Motor neuron (in vitro differentiated cells): ENCODE results near the gene PRRG3. TPM values are rescaled to one million over a fixed set of nuclear protein-coding genes. Genes with fewer than 3 reads are reported as not detected.

Experiments
- ATAC-seq, 8 experiments: fragments of 200-7000 bp; cut with Tn5 transposase; replicated peaks in 6 of 8; 2 replicates each; pipeline ENCODE4 v1.8.0; 2021; ENCODE audit warnings: mild to moderate bottlenecking in 8 of 8, moderate library complexity in 8 of 8
- H3K27ac ChIP-seq, 2 donors: fragments of 250-450 bp; sonication (Bioruptor Pico); 2 replicates each; pipeline ENCODE4 v1.9.0; 2021; ENCODE audit warnings: antibody characterized with exemption in 2 of 2, mild to moderate bottlenecking in 2 of 2, moderate library complexity in 1 of 2
- H3K4me1 ChIP-seq, 2 donors: fragments of 250-450 bp; sonication (Bioruptor Pico); replicated peaks in 1 of 2; 2 replicates each; pipeline ENCODE4 v1.6.1; 2021; ENCODE audit warnings: antibody characterized with exemption in 2 of 2, mild to moderate bottlenecking in 2 of 2, moderate library complexity in 1 of 2
- H3K4me3 ChIP-seq, 5 donors: fragments of 250-450 bp; sonication (Bioruptor Pico); 2 replicates each; pipeline ENCODE4 v1.9.0; 2021; ENCODE audit warnings: antibody characterized with exemption in 5 of 5, mild to moderate bottlenecking in 5 of 5, moderate library complexity in 4 of 5
- WGBS, 10 experiments: fragments of 450-650 bp; shearing (Covaris generic); methylation state at CpG; one replicate each; pipeline ENCODE4 v1.0.0; 2022; 5-methylcytosine and 5-hydroxymethylcytosine counted together
- in situ Hi-C, 9 experiments: fragments of 400-800 bp; cut with MboI; loops; one replicate each; pipeline ENCODE4 v1.15.0; 2021; ENCODE audit warnings: low sequenced_read_pairs in 9 of 9, low pct_unique_long_range_greater_than_20kb in 2 of 9; ENCODE audit not compliant: unreplicated experiment in 9 of 9
- total RNA-seq, 8 experiments: library from RNA; unstranded; fragments of 300-600 nt; gene quantifications; 2 replicates each; pipeline versions ENCODE4 v1.2.3 to v1.2.4, GENCODE V29; 2022

The PRRG3 gene
- total RNA-seq, 8 experiments from 2014 or later, result 0.27 to 2.3 (median 1.5) TPM

DNA sequence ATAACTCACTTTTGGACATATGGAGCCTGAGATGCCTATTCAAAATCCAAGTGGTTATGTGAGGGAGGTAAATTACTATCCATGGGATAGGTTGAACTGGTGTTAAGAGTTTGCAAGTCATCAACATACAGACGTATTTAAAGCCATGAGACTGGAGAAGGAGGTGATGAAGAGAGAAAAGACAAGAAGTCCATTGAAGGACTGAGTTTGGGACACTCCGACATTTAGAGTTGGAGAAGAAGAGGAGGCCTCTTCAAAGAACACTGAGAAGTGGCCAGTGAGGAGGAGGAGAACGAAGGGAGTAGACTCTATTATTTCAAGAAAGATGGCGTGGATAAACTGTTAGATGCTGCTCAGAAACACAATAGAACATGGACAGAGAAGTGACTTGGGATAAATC, 39.2 kb downstream of the PRRG3 start, which contains the start of gene CNGA2:
CNGA2 (plus strand) TSS at position 301 of the 400 bp plus-strand sequence. CDS start 3,738 bp downstream, outside the sequence.
- in situ Hi-C loops, result loop anchor here in 2 of 9 experiments (25.0 kb wide), 1 partner anchor 903 kb away; the partner anchor contains the start of gene GABRQ (in 2 of the 2)
- no peaks in the 10 kb centered on the region for H3K4me1 ChIP-seq
- no peak for ATAC-seq
- no peak within 1 kb of the TSS for H3K27ac ChIP-seq
- 18 to 83% (median 53%) methylated on average over 1 to 3 of the region's 4 CpGs; no CpG with 5 or more reads in 7 of the 10 experiments for WGBS, 10 experiments
- H3K4me3 ChIP-seq, result no peak within 1 kb of the TSS

DNA sequence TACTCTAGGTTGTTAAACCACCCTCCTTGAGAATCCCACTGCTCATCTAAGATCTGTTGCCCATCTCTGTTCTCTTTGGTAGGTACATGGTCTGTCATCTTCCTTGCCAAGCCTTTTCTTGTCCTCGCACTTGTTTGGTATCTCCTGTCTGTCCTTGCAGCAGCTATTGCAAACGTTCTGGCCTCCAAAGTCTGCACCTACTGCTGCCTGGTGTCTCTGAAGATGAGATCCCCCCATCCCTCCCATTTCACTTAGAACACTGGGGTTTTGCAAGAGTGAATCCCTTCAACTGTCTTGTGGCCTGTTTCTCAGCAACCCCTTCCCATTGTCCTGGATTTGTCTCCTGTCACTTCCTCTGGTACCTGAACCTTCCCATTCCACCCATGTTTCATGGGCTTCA, 40.0 kb downstream of the PRRG3 start:
- Histone ChIP-seq H3K4me3 (no peak overlapping the region), H3K27ac (no peak overlapping the region), H3K4me1 (no peaks in the 10 kb centered on the region)
- WGBS, 10 experiments, result 17 to 63% methylated on average over 1 to 2 of the region's 2 CpGs; no CpG with 5 or more reads in 8 of the 10 experiments
- no peak for ATAC-seq
- in situ Hi-C loops, result loop anchor here in 2 of 9 experiments (25.0 kb wide), 1 partner anchor 902 kb away; the partner anchor contains the start of gene GABRQ (in 2 of the 2)

GRCh38 chrX:151736685-151737084, 41.4 kb downstream of the PRRG3 start:
- no peaks in the 10 kb centered on the region for H3K4me1 ChIP-seq
- in situ Hi-C loops, result loop anchor here in 2 of 9 experiments (25.0 kb wide), 1 partner anchor 901 kb away; the partner anchor contains the start of gene GABRQ (in 2 of the 2)
- no peak overlapping the region for H3K27ac ChIP-seq
- no peak overlapping the region for H3K4me3 ChIP-seq
- 68% methylated on average over 3 of the region's 6 CpGs; no CpG with 5 or more reads in 9 of the 10 experiments for WGBS, 10 experiments
- no peak for ATAC-seq

GRCh38 chrX:151737494-151737893, 42.2 kb downstream of the PRRG3 start:
- 20 to 100% (median 83%) methylated on average over 1 of the region's 5 CpGs; no CpG with 5 or more reads in 5 of the 10 experiments for WGBS, 10 experiments
- Histone ChIP-seq H3K4me3 (no peak overlapping the region), H3K27ac (no peak overlapping the region), H3K4me1 (no peaks in the 10 kb centered on the region)
- no peak for ATAC-seq
- in situ Hi-C loops, result loop anchor here in 2 of 9 experiments (25.0 kb wide), 1 partner anchor 900 kb away; the partner anchor contains the start of gene GABRQ (in 2 of the 2)

- H3K27ac ChIP-seq, result no peak overlapping the region
- in situ Hi-C loops, result loop anchor here in 2 of 9 experiments (25.0 kb wide), 1 partner anchor 899 kb away; the partner anchor contains the start of gene GABRQ (in 2 of the 2)
- ATAC-seq, result no peak
- 55% methylated on average over 2 of the region's 7 CpGs; no CpG with 5 or more reads in 9 of the 10 experiments for WGBS, 10 experiments
- H3K4me3 ChIP-seq, result no peak overlapping the region
- H3K4me1 ChIP-seq, result no peaks in the 10 kb centered on the region
Observed at GRCh38 chrX:151738751-151739150, 43.5 kb downstream of the PRRG3 start.

DNA sequence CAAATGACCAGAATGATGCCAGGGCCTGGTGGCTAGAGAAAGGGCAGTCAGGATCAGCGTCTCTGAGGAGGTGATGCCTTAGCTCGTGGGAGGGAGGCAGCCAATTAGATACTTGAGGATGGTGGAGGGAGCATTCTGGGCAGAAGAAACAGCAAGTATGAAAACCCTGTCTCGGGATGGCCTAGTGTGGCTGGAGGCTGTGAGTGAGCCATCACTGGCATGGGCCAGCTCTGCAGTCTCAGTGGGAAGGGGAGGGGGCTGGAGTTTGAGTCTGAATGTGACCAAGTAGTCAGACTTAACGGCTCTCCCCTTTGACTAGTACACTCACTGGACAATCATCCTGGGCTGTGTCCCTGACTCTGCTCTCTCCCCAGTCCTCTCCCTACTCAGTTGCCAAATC, 46.3 kb downstream of the PRRG3 start:
- in situ Hi-C loops, result loop anchor here in 2 of 9 experiments (25.0 kb wide), 1 partner anchor 896 kb away; the partner anchor contains the start of gene GABRQ (in 2 of the 2)
- no peak overlapping the region for H3K4me3 ChIP-seq
- WGBS, 10 experiments, result 33% methylated on average over 1 of the region's 4 CpGs; no CpG with 5 or more reads in 9 of the 10 experiments
- no peaks in the 10 kb centered on the region for H3K4me1 ChIP-seq
- no peak overlapping the region for H3K27ac ChIP-seq
- ATAC-seq, result no peak

DNA sequence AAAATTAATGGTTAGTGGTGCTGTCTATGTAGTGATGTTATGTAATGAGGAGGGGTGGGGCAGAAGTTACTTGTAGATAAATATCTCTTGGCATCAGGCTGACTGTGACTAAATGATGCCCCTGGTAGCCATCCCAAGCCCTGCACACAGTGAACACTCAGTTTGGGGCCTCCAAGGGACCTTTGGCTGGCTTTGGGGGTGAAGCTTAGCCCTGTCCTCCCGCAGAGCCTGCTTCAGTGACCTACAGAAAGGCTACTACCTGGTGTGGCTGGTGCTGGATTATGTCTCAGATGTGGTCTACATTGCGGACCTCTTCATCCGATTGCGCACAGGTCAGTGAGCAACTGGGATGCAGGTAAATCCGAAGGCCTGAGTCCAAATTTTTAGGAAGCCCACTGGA, 47.1 kb downstream of the PRRG3 start:
- no peak overlapping the region for H3K27ac ChIP-seq
- no peak for ATAC-seq
- 0 to 50% methylated on average over 1 of the region's 5 CpGs; no CpG with 5 or more reads in 8 of the 10 experiments for WGBS, 10 experiments
- in situ Hi-C loops, result loop anchor here in 2 of 9 experiments (25.0 kb wide), 1 partner anchor 895 kb away; the partner anchor contains the start of gene GABRQ (in 2 of the 2)
- H3K4me3 ChIP-seq, result no peak overlapping the region
- H3K4me1 ChIP-seq, result no peaks in the 10 kb centered on the region

DNA sequence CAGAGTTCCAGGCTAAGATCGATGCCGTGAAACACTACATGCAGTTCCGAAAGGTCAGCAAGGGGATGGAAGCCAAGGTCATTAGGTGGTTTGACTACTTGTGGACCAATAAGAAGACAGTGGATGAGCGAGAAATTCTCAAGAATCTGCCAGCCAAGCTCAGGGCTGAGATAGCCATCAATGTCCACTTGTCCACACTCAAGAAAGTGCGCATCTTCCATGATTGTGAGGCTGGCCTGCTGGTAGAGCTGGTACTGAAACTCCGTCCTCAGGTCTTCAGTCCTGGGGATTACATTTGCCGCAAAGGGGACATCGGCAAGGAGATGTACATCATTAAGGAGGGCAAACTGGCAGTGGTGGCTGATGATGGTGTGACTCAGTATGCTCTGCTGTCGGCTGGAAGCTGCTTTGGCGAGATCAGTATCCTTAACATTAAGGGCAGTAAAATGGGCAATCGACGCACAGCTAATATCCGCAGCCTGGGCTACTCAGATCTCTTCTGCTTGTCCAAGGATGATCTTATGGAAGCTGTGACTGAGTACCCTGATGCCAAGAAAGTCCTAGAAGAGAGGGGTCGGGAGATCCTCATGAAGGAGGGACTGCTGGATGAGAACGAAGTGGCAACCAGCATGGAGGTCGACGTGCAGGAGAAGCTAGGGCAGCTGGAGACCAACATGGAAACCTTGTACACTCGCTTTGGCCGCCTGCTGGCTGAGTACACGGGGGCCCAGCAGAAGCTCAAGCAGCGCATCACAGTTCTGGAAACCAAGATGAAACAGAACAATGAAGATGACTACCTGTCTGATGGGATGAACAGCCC, 48.6 kb downstream of the PRRG3 start:
- in situ Hi-C loops, result loop anchor here in 2 of 9 experiments (25.0 kb wide), 1 partner anchor 893 kb away; the partner anchor contains the start of gene GABRQ (in 2 of the 2)
- no peak overlapping the region for H3K4me3 ChIP-seq
- peaks cover 0 to under 1% of the 10 kb centered on the region in 2 donors for H3K4me1 ChIP-seq
- WGBS, 10 experiments, result 33 to 87% (median 66%) methylated on average over 3 to 11 of the region's 21 CpGs; no CpG with 5 or more reads in 4 of the 10 experiments
- no peak overlapping the region for H3K27ac ChIP-seq
- ATAC-seq, result no peak

DNA sequence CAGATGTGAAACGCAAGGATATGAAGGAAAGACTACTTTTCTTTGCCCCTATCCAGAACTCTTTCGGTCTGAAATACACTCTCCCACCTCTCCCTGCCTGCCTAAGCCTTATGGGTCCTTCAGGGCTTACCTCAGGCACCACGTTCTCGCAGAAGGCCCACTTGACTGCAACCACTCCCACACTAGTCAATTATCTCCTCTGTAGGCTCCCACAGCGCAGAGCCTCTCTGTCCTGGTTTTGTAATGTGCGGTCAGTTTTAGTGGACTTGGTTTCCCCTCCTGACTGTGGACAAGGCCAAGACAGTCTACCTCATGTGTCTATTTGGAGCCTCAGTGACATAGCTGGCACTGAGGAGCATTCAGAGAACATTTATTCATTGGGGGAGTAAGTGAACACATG, 50.4 kb downstream of the PRRG3 start:
- peaks cover 3 to 9% of the 10 kb centered on the region in 2 donors for H3K4me1 ChIP-seq
- 20 to 37% methylated on average over 1 to 5 of the region's 6 CpGs; no CpG with 5 or more reads in 8 of the 10 experiments for WGBS, 10 experiments
- H3K27ac ChIP-seq, result no peak overlapping the region
- ATAC-seq, result no peak
- H3K4me3 ChIP-seq, result no peak overlapping the region
- in situ Hi-C loops, result loop anchor here in 2 of 9 experiments (25.0 kb wide), 1 partner anchor 892 kb away; the partner anchor contains the start of gene GABRQ (in 2 of the 2)

- no peak overlapping the region for H3K27ac ChIP-seq
- no peak for ATAC-seq
- in situ Hi-C loops, result loop anchor here in 2 of 9 experiments (25.0 kb wide), 1 partner anchor 891 kb away; the partner anchor contains the start of gene GABRQ (in 2 of the 2)
- WGBS, 10 experiments, result 0 to 80% (median 45%) methylated on average over 1 to 2 of the region's 2 CpGs; no CpG with 5 or more reads in 2 of the 10 experiments
- peaks cover 3 to 9% of the 10 kb centered on the region in 2 donors for H3K4me1 ChIP-seq
- H3K4me3 ChIP-seq, result no peak overlapping the region
Observed at GRCh38 chrX:151746502-151746901, 51.2 kb downstream of the PRRG3 start.

- in situ Hi-C loops, result loop anchor here in 5 of 9 experiments (25.0 kb wide), 2 partner anchors 587 to 887 kb away; partner anchors contain the start of gene GABRQ (in 5 of the 5)
- no peak overlapping the region for H3K27ac ChIP-seq
- H3K4me1 ChIP-seq, result peaks cover 3 to 12% of the 10 kb centered on the region in 2 donors
- H3K4me3 ChIP-seq, result no peak overlapping the region
- no CpG with 5 or more reads among the region's 5 CpGs for WGBS, 10 experiments
- no peak for ATAC-seq
Observed at GRCh38 chrX:151750511-151750910, 55.3 kb downstream of the PRRG3 start.

GRCh38 chrX:151752847-151753246, 57.6 kb downstream of the PRRG3 start:
- ATAC-seq, result no peak
- Histone ChIP-seq H3K4me3 (no peak overlapping the region), H3K27ac (no peak overlapping the region), H3K4me1 (peaks cover 3 to 12% of the 10 kb centered on the region in 2 donors)
- 0 to 67% (median 28%) methylated on average over 1 to 5 of the region's 5 CpGs; no CpG with 5 or more reads in 6 of the 10 experiments for WGBS, 10 experiments
- in situ Hi-C loops, result loop anchor here in 5 of 9 experiments (25.0 kb wide), 2 partner anchors 584 to 884 kb away; partner anchors contain the start of gene GABRQ (in 5 of the 5)
